HEK293 (cell line): ENCODE data around the gene WDR45B.

Experiments used
- CTCF ChIA-PET: fragments of 350-600 bp; formaldehyde crosslinking; extraction: SDS; loops from one replicate; lab custom pipeline; 2021; ENCODE audit warnings: antibody characterized with exemption; lab: Yijun Ruan, JAX
- POLR2A ChIA-PET: fragments of 300-600 bp; formaldehyde crosslinking; extraction: SDS; loops from one replicate; lab custom pipeline; 2020; ENCODE audit warnings: antibody characterized with exemption, inconsistent platforms; lab: Yijun Ruan, JAX
- H3K27ac ChIP-seq: fragments of 200-500 bp; sonication (Bioruptor generic); 2 replicates; pipeline ENCODE4 v1.5.1; 2014; ENCODE audit warnings: low read depth, low read length, control low read depth, inconsistent platforms; ENCODE audit errors: extremely low read depth
- H3K36me3 ChIP-seq, 2 experiments: fragments of 200-500 bp in 1 of 2; sonication (Bioruptor generic) in 1 of 2; 1 replicate in 1 of 2; 2 replicates in 1 of 2; pipeline ENCODE4 v1.5.1; 2014 to 2017; ENCODE audit warnings: inconsistent platforms in 2 of 2, low read length in 2 of 2; ENCODE audit not compliant: control insufficient read depth in 2 of 2, insufficient read depth in 1 of 2
- H3K4me1 ChIP-seq: fragments of 200-500 bp; sonication (Bioruptor generic); 2 replicates; pipeline ENCODE4 v1.5.1; 2014; ENCODE audit warnings: mild to moderate bottlenecking, low read length, inconsistent platforms; ENCODE audit not compliant: control insufficient read depth, insufficient read depth
- H3K4me3 ChIP-seq: 2 replicates; pipeline ENCODE4 v1.5.1; 2011; ENCODE audit warnings: low read depth, mild to moderate bottlenecking, control low read depth, low read length, moderate library complexity
- H3K9me3 ChIP-seq: fragments of 200-500 bp; sonication (Bioruptor generic); 2 replicates; pipeline ENCODE4 v1.5.1; 2014; ENCODE audit warnings: low read depth, low read length, inconsistent platforms; ENCODE audit not compliant: control insufficient read depth, insufficient read depth
- AEBP2 ChIP-seq: fragments of 450-650 bp; formaldehyde crosslinking; IDR thresholded peaks from 2 replicates; pipeline ENCODE4 v1.5.1; 2016; ENCODE audit warnings: missing biosample characterization, missing genetic modification characterization, borderline replicate concordance
- FEZF1 ChIP-seq: fragments of 450-650 bp; formaldehyde crosslinking; IDR thresholded peaks from 2 replicates; pipeline ENCODE4 v1.5.1; 2016; ENCODE audit warnings: missing biosample characterization, missing genetic modification characterization
- PRDM1 ChIP-seq: fragments of 450-650 bp; formaldehyde crosslinking; IDR thresholded peaks from 2 replicates; pipeline ENCODE4; 2016; ENCODE audit warnings: missing biosample characterization, missing genetic modification characterization
- PRDM10 ChIP-seq: fragments of 450-650 bp; formaldehyde crosslinking; IDR thresholded peaks from 2 replicates; pipeline ENCODE4 v1.5.1; 2016; ENCODE audit warnings: missing biosample characterization, missing genetic modification characterization
- SCRT1 ChIP-seq: fragments of 450-650 bp; formaldehyde crosslinking; IDR thresholded peaks from 2 replicates; pipeline ENCODE4 v1.5.1; 2016; ENCODE audit warnings: missing biosample characterization, missing genetic modification characterization, borderline replicate concordance
- ZBTB20 ChIP-seq: fragments of 450-650 bp; formaldehyde crosslinking; IDR thresholded peaks from 2 replicates; pipeline ENCODE4 v1.5.1; 2016; ENCODE audit warnings: missing biosample characterization, missing genetic modification characterization
- ZBTB21 ChIP-seq: fragments of 450-650 bp; formaldehyde crosslinking; IDR thresholded peaks from 2 replicates; pipeline ENCODE4 v1.5.1; 2017; ENCODE audit warnings: missing biosample characterization, missing genetic modification characterization
- ZBTB8A ChIP-seq: fragments of 450-650 bp; formaldehyde crosslinking; IDR thresholded peaks from 2 replicates; pipeline ENCODE4 v1.5.1; 2016; ENCODE audit warnings: missing biosample characterization, missing genetic modification characterization
- ZNF132 ChIP-seq: fragments of 450-650 bp; formaldehyde crosslinking; IDR thresholded peaks from 2 replicates; pipeline ENCODE4 v1.5.1; 2017; ENCODE audit warnings: missing biosample characterization, missing genetic modification characterization, borderline replicate concordance
- ZNF140 ChIP-seq: fragments of 450-650 bp; formaldehyde crosslinking; IDR thresholded peaks from 2 replicates; pipeline ENCODE4 v1.5.1; 2016; ENCODE audit warnings: missing biosample characterization, missing genetic modification characterization
- ZNF19 ChIP-seq: fragments of 450-650 bp; formaldehyde crosslinking; IDR thresholded peaks from 2 replicates; pipeline ENCODE4; 2016; ENCODE audit warnings: missing biosample characterization, missing genetic modification characterization, low read depth
- ZNF266 ChIP-seq: fragments of 450-650 bp; formaldehyde crosslinking; IDR thresholded peaks from 2 replicates; pipeline ENCODE4 v1.5.1; 2016; ENCODE audit warnings: missing biosample characterization, missing genetic modification characterization, low read depth
- ZNF280D ChIP-seq: fragments of 450-650 bp; formaldehyde crosslinking; IDR thresholded peaks from 2 replicates; pipeline ENCODE4 v1.5.1; 2016; ENCODE audit warnings: missing biosample characterization, missing genetic modification characterization
- ZNF292 ChIP-seq: fragments of 450-650 bp; formaldehyde crosslinking; IDR thresholded peaks from 2 replicates; pipeline ENCODE4 v1.5.1; 2016; ENCODE audit warnings: low read depth, missing biosample characterization, missing genetic modification characterization, borderline replicate concordance
- ZNF335 ChIP-seq: fragments of 450-650 bp; formaldehyde crosslinking; conservative IDR thresholded peaks from 2 replicates; pipeline ENCODE4 v1.5.1; 2016; ENCODE audit warnings: missing biosample characterization, missing genetic modification characterization
- ZNF394 ChIP-seq: fragments of 450-650 bp; formaldehyde crosslinking; IDR thresholded peaks from 2 replicates; pipeline ENCODE4 v1.5.1; 2016; ENCODE audit warnings: missing biosample characterization, missing genetic modification characterization, mild to moderate bottlenecking, moderate library complexity, borderline replicate concordance
- ZNF510 ChIP-seq: fragments of 450-650 bp; formaldehyde crosslinking; IDR thresholded peaks from 2 replicates; pipeline ENCODE4 v1.5.1; 2018; ENCODE audit warnings: mild to moderate bottlenecking, missing genetic modification characterization, missing biosample characterization; ENCODE audit not compliant: insufficient replicate concordance
- ZNF548 ChIP-seq: fragments of 450-650 bp; formaldehyde crosslinking; IDR thresholded peaks from 2 replicates; pipeline ENCODE4 v1.5.1; 2016; ENCODE audit warnings: missing biosample characterization, missing genetic modification characterization
- ZNF639 ChIP-seq: fragments of 450-650 bp; formaldehyde crosslinking; IDR thresholded peaks from 2 replicates; pipeline ENCODE4 v1.5.1; 2016; ENCODE audit warnings: missing biosample characterization, missing genetic modification characterization
- ZNF664 ChIP-seq: fragments of 450-650 bp; formaldehyde crosslinking; IDR thresholded peaks from 2 replicates; pipeline ENCODE4 v1.5.1; 2016; ENCODE audit warnings: missing biosample characterization, missing genetic modification characterization

Gene WDR45B

GRCh38 chr17:82668024-82668630, 19.9 kb upstream of the WDR45B start:
- POLR2A ChIA-PET, result no interaction called here
- H3K27ac ChIP-seq, result no peak overlapping the region
- no peak for TF ChIP-seq SCRT1
- no peak for TF ChIP-seq ZNF280D
- TF ChIP-seq ZNF548 (tag by site-specific recombination), result no peak
- no peak for TF ChIP-seq ZBTB21
- TF ChIP-seq ZNF510 (tag by site-specific recombination), result no peak
- no peak for TF ChIP-seq ZNF664 (tag by site-specific recombination)
- TF ChIP-seq AEBP2, result no peak
- no peak for TF ChIP-seq ZNF335 (tag by site-specific recombination)
- TF ChIP-seq ZNF639 (tag by site-specific recombination), result no peak
- TF ChIP-seq PRDM10 (tag by site-specific recombination), result no peak
- no peak for TF ChIP-seq ZBTB20
- TF ChIP-seq PRDM1 (tag by site-specific recombination), result no peak
- no peak for TF ChIP-seq ZNF140
- TF ChIP-seq ZBTB8A (tag by site-specific recombination), result no peak
- TF ChIP-seq ZNF266, result no peak
- TF ChIP-seq ZNF132 (tag by site-specific recombination), result no peak
- TF ChIP-seq ZNF292 (tag by site-specific recombination), result no peak
- TF ChIP-seq ZNF19 (tag by site-specific recombination), result no peak
- no peak for TF ChIP-seq FEZF1
- no peak for TF ChIP-seq ZNF394 (tag by site-specific recombination)

More at GRCh38 chr17:82668024-82668630, 19.9 kb upstream of the WDR45B start:
- Histone ChIP-seq H3K9me3 (no peaks in the 10 kb centered on the region), H3K36me3 (no peaks in the 10 kb centered on the region), H3K4me3 (no peak overlapping the region), H3K4me1 (no peaks in the 10 kb centered on the region)
- CTCF ChIA-PET, result interaction anchor here (0.6 to 1.4 kb wide), 3 partner anchors 87 to 97 kb away, joined by 3 to 7 read pairs (median 3); no protein-coding TSS in a partner anchor
